Stimulated activated CD4-positive, alpha-beta T cell treated with anti-CD3 and anti-CD28 coated beads, TNF-alpha, amount 100 ng/mL, for 1 hour (primary cell): Measurements from ENCODE around the gene SMIM31.

Experiments
- DNase-seq, 3 donors: peaks; one replicate each; pipeline ENCODE4 v3.0.0-alpha.2; 2020; ENCODE audit warnings: low read depth in 3 of 3, low spot score in 1 of 3

Gene SMIM31

GRCh38 chr4:164783976-164784375, 30.0 kb downstream of the SMIM31 start:
- DNase-seq, result no peak

GRCh38 chr4:164789047-164789446, 35.1 kb downstream of the SMIM31 start:
- DNase-seq, result no peak

GRCh38 chr4:164790249-164790648, 36.3 kb downstream of the SMIM31 start:
- DNase-seq, result no peak

- DNase-seq, result no peak
Observed at GRCh38 chr4:164799410-164799809, 45.5 kb downstream of the SMIM31 start.

- DNase-seq, result no peak
Observed at GRCh38 chr4:164800786-164801185, 46.9 kb downstream of the SMIM31 start.

GRCh38 chr4:164802301-164802901, 48.5 kb downstream of the SMIM31 start:
- no peak for DNase-seq

- no peak for DNase-seq
Observed at GRCh38 chr4:164803702-164804101, 49.8 kb downstream of the SMIM31 start.

- no peak for DNase-seq
Observed at GRCh38 chr4:164807611-164808010, 53.7 kb downstream of the SMIM31 start.

GRCh38 chr4:164813554-164813953, 59.6 kb downstream of the SMIM31 start:
- no peak for DNase-seq

GRCh38 chr4:164815711-164816110, 61.8 kb downstream of the SMIM31 start:
- no peak for DNase-seq

- DNase-seq, result no peak
Observed at GRCh38 chr4:164819366-164819765, 65.4 kb downstream of the SMIM31 start.

GRCh38 chr4:164821711-164822110, 67.8 kb downstream of the SMIM31 start:
- no peak for DNase-seq

- DNase-seq, result no peak
Observed at GRCh38 chr4:164824581-164824980, 70.7 kb downstream of the SMIM31 start.

- DNase-seq, result no peak
Observed at GRCh38 chr4:164828955-164829354, 75.0 kb downstream of the SMIM31 start.

GRCh38 chr4:164846566-164846965, 92.6 kb downstream of the SMIM31 start:
- DNase-seq, result no peak

- no peak for DNase-seq
Observed at GRCh38 chr4:164847016-164847415, 93.1 kb downstream of the SMIM31 start.

- no peak for DNase-seq
Observed at GRCh38 chr4:164847967-164848649, 94.2 kb downstream of the SMIM31 start.
